HG02885 (cell line): ENCODE results near the gene NDST4.
"Not testable (repeated sequence)": the region's sequence is repeated elsewhere in the genome, so short reads cannot be mapped to it uniquely, and the experiment has no call there.

ENCODE experiments used
- ATAC-seq: cut with Tn5 transposase; IDR thresholded peaks from one replicate; pipeline ENCODE4 v1.9.1; 2021; ENCODE audit warnings: mild to moderate bottlenecking; ENCODE audit not compliant: unreplicated experiment, poor library complexity

The NDST4 gene

GRCh38 chr4:115058533-115058932, 54.9 kb downstream of the NDST4 start:
- no peak for ATAC-seq

- ATAC-seq = no peak
Measured at GRCh38 chr4:115054836-115055235, 58.6 kb downstream of the NDST4 start.

- no peak for ATAC-seq
Measured at GRCh38 chr4:115053313-115053712, 60.1 kb downstream of the NDST4 start.

GRCh38 chr4:115042496-115042895, 70.9 kb downstream of the NDST4 start:
- ATAC-seq = peak; percentile 58

GRCh38 chr4:115030281-115030680, 83.1 kb downstream of the NDST4 start:
- no peak for ATAC-seq

- ATAC-seq = no peak
Measured at GRCh38 chr4:115028682-115029410, 84.6 kb downstream of the NDST4 start.

GRCh38 chr4:114999880-115000279, 113.5 kb downstream of the NDST4 start:
- ATAC-seq = no peak

GRCh38 chr4:114998316-114998715, 115.1 kb downstream of the NDST4 start:
- ATAC-seq = no peak

GRCh38 chr4:114997576-114998247, 115.7 kb downstream of the NDST4 start:
- no peak for ATAC-seq

- no peak for ATAC-seq
Measured at GRCh38 chr4:114986133-114986532, 127.3 kb downstream of the NDST4 start.

GRCh38 chr4:114980932-114981708, 132.3 kb downstream of the NDST4 start:
- no peak for ATAC-seq

- ATAC-seq = not testable (repeated sequence)
Measured at GRCh38 chr4:114980399-114980798, 133.0 kb downstream of the NDST4 start.

GRCh38 chr4:114976901-114977300, 136.5 kb downstream of the NDST4 start:
- no peak for ATAC-seq

- no peak for ATAC-seq
Measured at GRCh38 chr4:114964026-114964425, 149.4 kb downstream of the NDST4 start.

GRCh38 chr4:114945616-114946015, 167.8 kb downstream of the NDST4 start:
- no peak for ATAC-seq

GRCh38 chr4:114941503-114941902, 171.9 kb downstream of the NDST4 start:
- no peak for ATAC-seq

- no peak for ATAC-seq
Measured at GRCh38 chr4:114927881-114928280, 185.5 kb downstream of the NDST4 start.

GRCh38 chr4:114926583-114926982, 186.8 kb downstream of the NDST4 start:
- no peak for ATAC-seq

GRCh38 chr4:114924311-114924710, 189.1 kb downstream of the NDST4 start:
- no peak for ATAC-seq

- no peak for ATAC-seq
Measured at GRCh38 chr4:114922592-114922933, 190.9 kb downstream of the NDST4 start.
